ENCODE data around the gene VTN.

VTN gene

GRCh38 chr17:28395968-28396367 lies 25.9 kb upstream of the VTN start:
- no peak for DNase-seq (ENCODE audit: low spot score)

DNA sequence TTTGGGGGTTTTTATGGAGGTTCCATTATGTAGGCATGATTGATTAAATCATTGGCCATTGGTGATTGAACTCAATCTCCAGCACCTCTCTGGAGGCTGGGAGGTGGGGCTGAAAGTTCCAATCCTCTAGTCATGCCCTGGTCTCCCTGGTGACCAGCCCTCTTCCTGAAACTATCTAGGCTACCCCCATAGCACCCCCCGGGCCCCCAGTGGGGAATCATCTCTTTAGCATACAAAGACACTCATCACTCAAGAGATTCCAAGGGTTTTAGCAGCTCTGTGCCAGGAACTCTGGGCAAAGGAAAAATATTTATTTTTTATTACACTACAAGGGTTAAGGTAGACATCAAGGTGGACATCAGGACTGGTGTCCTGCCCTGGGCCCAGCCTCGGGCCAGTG lies 25.3 kb upstream of the VTN start:
- no peak for DNase-seq (ENCODE audit: low spot score)

DNA sequence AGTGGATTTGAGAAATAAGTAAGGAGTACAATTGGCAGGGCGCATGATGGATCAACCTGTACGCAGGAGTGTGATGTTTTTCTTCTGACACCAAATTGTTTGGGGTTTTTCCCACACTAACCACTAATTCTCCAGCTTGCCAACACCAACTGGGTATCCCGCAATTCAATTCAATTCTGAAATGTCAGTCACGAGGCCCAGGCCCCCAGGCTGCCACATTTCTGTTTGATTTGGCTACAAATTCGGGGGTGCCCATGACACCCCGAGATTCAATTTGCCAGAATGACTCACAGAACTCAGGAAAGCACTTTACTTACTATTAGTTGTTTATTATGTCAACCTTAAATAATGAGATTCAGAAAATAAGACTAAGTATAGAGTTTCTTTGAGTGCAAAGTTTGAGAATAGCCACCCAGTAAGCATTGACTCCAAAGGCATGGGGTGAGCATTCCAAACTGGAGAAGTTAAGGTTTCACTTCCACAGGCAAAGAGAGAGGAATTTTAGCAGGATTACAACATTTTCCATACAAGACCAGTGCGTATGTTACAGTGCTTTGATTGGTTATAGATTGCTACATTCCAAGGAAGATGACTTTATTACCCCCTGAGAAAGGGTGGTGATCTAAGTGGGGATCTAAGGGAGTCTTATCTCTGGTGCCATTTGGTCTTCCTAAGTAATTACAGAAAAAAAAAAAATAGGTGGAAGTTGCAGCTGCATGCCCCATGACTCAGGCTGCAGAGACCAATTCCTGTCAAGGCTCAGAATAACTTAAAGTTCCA lies 24.4 kb upstream of the VTN start:
- no peak for DNase-seq (ENCODE audit: low spot score)

DNA sequence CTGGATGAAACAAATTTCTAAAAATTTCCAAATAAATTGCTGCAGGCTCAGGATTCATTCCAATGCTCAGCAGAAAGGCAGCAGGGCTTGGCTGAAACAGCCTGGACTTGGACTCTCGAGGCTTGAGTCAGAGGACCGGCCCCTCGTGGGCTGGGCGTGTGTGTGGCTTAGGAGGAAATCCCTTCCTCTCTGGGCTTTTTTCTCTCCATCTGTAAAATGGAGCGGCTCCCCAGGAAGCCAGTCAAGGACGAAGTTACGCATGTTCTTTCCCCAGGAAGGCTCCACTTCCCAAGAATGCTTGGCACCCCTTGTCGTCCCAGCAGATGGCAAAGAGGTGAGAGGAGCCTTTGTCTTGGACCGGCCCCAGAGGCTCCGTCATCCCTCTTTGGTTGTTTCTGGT lies 22.4 kb upstream of the VTN start:
- DNase-seq (ENCODE audit: low spot score), result no peak

- peak; percentile 40 for DNase-seq (ENCODE audit: low spot score)
Measured at GRCh38 chr17:28391401-28391800, 21.3 kb upstream of the VTN start.

- no peak for DNase-seq (ENCODE audit: low spot score)
Measured at GRCh38 chr17:28390984-28391383, 20.9 kb upstream of the VTN start.

GRCh38 chr17:28390563-28390962 lies 20.5 kb upstream of the VTN start:
- DNase-seq (ENCODE audit: low spot score), result no peak

GRCh38 chr17:28390141-28390540 lies 20.0 kb upstream of the VTN start:
- no peak for DNase-seq (ENCODE audit: low spot score)

GRCh38 chr17:28388106-28388505 lies 18.0 kb upstream of the VTN start:
- DNase-seq (ENCODE audit: low spot score), result no peak

- DNase-seq (ENCODE audit: low spot score), result no peak
Measured at GRCh38 chr17:28386391-28386790, 16.3 kb upstream of the VTN start.

DNA sequence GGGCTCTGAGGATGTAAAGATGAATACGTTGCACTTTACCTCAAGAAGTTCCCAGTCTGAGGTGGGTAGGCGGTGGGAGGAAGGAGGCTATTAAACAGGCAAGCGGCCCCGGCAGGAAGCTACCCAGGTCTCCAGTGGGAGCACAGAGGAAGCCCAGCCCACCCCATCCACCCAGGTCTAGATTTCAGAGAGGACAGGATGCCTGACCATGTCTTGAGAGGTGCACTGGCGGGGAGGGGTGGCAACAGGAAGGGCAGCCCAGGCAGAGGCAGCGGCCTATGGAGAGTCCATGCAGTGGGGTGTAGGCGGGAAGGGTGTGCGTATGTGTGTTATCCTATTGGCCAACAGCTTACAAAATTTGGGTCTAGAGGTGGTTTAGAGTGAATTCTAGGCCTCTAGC lies 15.3 kb upstream of the VTN start:
- no peak for DNase-seq (ENCODE audit: low spot score)

DNA sequence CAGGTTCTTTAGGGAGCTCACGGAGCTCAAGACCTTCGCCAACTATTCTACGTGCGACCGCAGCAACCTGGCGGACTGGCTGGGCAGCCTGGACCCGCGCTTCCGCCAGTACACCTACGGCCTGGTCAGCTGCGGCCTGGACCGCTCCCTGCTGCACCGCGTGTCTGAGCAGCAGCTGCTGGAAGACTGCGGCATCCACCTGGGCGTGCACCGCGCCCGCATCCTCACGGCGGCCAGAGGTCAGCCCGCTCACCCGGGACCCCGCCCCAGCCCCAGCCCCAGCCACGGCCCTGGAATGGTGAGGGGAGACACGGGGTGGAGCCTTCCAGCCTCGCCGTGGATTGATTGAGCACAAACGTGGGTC lies 14.9 kb upstream of the VTN start:
- DNase-seq (ENCODE audit: low spot score), result no peak

DNA sequence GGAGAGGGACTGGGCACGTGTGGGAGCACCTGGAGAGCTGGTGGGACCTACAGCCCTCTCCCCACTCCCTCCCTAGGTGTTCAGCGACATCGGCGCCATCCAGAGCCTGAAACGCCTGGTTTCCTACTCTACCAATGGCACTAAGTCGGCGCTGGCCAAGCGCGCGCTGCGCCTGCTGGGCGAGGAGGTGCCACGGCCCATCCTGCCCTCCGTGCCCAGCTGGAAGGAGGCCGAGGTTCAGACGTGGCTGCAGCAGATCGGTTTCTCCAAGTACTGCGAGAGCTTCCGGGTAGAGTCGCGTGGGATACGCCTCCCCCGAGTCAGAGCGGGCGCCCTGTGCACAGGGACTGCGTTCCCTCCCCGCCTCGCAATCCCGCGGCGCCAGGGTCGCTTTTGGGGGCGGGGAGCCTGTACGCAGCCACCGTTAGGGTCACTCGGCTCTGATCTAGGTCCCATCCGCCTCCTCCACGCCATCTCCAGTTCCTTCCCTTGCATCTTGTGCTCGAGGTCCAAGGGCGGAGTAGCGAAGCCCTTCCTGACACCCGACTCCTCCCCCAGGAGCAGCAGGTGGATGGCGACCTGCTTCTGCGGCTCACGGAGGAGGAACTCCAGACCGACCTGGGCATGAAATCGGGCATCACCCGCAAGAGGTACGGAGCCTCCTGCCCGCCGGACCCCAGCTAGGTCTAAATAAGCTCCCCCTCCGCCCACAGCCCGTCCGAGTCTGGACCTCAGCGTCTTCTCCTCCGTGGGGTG lies 14.4 kb upstream of the VTN start:
- DNase-seq (ENCODE audit: low spot score), result no peak

DNA sequence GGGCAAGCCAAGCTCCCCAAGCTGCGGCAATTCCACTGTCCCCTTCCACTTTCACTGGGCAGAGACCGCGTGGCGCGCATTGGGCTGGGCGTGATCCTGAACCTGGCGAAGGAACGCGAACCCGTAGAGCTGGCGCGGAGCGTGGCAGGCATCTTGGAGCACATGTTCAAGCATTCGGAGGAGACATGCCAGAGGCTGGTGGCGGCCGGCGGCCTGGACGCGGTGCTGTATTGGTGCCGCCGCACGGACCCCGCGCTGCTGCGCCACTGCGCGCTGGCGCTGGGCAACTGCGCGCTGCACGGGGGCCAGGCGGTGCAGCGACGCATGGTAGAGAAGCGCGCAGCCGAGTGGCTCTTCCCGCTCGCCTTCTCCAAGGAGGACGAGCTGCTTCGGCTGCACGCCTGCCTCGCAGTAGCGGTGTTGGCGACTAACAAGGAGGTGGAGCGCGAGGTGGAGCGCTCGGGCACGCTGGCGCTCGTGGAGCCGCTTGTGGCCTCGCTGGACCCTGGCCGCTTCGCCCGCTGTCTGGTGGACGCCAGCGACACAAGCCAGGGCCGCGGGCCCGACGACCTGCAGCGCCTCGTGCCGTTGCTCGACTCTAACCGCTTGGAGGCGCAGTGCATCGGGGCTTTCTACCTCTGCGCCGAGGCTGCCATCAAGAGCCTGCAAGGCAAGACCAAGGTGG lies 11.2 kb upstream of the VTN start:
- DNase-seq (ENCODE audit: low spot score), result no peak

DNA sequence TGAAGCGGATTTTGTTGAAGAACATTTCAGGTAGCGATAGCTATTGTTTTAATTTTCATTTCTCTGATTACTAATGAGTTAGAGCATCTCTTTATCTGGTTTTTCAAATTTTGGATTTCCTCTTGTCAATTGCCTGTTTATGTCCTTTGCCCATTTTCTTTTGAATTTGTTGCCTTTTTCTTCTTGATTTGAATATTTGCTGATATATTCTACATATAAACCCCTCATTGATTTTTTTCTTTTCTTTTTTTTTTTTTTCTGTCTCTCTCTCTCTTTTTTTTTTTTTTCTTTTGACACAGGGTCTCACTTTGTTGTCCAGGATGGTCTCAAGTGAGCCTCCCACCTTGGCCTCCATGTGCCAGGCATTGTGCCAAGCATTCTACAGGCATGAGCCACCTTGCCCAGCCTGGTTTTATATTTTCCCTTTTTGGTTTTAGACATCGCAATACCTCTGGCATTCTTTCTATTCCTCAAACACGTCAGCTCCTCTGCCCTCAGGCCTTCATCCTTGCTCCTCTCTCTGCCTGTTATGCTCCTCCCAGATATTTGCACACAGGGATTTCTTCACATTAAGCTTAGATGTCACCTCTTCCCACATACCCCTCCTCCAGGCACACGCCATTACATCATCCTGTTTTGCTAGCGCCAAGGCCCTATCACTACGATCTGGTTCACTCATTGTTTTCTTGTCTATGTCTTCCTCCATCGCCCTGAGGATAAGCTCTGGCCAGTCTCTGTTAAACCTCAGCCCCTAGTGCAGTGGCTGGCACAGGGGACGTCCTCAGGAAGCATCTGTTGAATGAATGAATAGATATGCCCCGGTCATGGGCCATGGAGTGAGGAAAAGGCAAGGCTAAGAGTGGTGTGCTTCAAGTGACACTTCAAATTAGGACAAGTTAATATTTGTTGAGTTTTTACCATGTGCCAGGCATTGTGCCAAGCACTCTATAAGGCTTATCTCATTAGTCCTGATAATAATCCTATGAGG lies 10.0 kb upstream of the VTN start:
- no peak for DNase-seq (ENCODE audit: low spot score)

- DNase-seq (ENCODE audit: low spot score), result no peak
Measured at GRCh38 chr17:28372945-28373274, 2.8 kb upstream of the VTN start.

DNA sequence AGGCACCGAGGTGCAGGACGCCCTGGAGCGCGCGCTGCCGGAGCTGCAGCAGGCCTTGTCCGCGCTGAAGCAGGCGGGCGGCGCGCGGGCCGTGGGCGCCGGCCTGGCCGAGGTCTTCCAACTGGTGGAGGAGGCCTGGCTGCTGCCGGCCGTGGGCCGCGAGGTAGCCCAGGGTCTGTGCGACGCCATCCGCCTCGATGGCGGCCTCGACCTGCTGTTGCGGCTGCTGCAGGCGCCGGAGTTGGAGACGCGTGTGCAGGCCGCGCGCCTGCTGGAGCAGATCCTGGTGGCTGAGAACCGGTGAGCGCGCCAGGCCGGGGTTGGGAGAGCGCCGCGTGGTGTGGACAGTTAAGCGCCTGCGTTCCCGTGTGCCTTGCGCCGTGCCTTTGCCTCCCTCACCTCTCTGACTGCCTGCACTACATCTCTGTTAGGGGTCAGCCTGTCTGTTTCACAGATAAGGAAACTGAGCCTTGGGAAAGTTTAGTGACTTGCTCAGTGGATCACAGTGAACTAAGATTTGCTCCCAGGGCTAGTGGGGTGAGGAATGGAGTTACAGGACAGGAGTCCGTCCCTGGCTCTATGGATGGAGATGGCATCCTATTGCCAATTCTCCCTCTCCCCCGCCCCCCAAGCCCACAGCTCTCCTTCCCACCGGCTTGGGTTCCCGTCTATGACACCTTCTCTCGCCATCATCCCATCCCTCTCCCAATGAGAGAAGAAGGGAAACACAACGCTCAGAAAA lies 2.3 kb upstream of the VTN start:
- no peak for DNase-seq (ENCODE audit: low spot score)

GRCh38 chr17:28371245-28372202 lies 1.4 kb upstream of the VTN start, which contains the start of gene SARM1:
Gene SARM1, plus strand, starts transcription at chr17:28371694. Its CDS starts 339 bp downstream, at chr17:28372033.
- DNase-seq (ENCODE audit: low spot score), result peak; percentile 91

- DNase-seq (ENCODE audit: low spot score), result no peak
Measured at GRCh38 chr17:28370744-28371103, 617 bp upstream of the VTN start.

DNA sequence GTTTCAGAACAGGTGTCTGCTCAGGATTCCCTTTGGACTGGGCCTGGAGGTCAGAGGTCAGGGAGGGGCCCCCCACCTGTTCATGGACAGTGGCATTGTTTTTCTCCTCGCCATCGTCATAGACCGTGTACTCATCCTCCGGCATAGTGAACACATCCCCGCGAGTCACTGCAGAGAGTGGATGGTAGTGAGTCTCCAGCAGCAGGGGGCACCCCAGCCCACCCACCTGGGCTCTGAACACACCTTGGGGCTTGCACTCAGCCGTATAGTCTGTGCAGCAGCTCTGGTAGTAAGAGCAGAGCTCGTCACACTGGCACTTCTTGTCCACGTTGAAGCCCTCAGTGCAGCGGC lies 448 bp downstream of the VTN start:
- no peak for DNase-seq (ENCODE audit: low spot score)

Measured in COLO829 (cell line).